GM18517 (cell line): ENCODE data around the gene HEATR5A.
"Not testable (repeated sequence)": the region's sequence is repeated elsewhere in the genome, so short reads cannot be mapped to it uniquely, and the experiment has no call there.

ENCODE experiments used
- ATAC-seq: cut with Tn5 transposase; IDR thresholded peaks from one replicate; pipeline ENCODE4 v1.9.1; 2021; ENCODE audit warnings: mild to moderate bottlenecking, moderate library complexity; ENCODE audit not compliant: unreplicated experiment

The HEATR5A gene

DNA sequence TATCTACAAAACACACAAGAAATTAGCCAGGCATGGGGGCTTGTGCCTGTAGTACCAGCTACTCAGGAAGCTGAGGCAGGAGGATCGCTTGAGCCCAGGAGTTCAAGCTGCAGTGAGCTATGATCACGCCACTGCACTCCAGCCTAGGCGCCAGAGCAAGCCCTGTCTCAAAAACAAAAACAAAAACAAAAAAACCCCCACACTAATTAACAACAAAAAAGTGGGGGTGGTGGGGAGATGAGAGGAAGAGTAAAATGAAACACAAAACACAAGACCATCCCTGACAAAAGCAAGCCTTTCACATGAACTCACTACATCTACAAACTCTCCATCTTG, 158.9 kb downstream of the HEATR5A start:
- no peak for ATAC-seq

DNA sequence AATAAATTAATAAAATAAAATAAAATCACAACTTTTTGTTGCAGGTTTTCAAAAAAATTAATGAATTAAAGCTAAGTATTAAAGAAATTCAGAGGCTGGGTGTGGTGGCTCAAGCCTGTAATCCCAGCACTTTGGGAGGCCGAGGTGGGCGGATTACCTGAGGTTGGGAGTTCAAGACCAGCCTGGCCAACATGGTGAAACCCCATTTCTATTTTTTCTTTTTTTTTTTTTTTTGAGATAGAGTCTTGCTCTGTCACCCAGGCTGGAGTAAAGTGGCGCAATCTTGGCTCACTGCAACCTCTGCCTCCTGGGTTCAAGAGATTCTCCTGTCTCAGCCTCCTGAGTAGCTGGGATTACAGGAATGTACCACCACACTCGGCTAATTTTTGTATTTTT, 161.3 kb downstream of the HEATR5A start:
- not testable (repeated sequence) for ATAC-seq

DNA sequence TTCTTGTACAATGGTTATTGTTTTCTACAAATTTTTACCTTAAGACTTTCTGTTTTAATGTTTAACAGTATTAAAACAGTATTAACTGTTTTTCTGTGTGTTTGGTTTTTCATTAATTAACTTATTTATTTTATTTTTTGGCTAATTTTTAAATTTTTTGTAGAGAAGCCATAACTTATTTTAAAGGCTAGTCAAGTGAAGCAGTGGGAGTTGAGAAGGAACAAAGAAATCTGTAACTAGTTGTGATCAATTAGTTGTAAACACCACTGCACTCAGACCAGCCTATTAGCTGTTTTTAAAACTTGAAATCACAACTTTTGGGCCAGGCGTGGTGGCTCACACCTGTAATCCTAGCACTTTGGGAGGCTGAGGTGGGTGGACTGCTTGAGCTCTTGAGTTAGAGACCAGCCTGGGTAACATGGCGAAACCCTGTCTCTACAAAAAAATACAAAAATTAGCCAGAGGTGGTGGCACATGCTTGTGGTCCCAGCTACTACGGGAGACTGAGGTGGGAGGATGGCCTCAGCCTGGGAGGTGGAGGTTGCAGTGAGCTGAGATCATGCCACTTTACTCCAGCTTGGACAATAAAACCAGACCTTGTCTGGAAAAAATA, 161.8 kb downstream of the HEATR5A start:
- ATAC-seq: no peak

DNA sequence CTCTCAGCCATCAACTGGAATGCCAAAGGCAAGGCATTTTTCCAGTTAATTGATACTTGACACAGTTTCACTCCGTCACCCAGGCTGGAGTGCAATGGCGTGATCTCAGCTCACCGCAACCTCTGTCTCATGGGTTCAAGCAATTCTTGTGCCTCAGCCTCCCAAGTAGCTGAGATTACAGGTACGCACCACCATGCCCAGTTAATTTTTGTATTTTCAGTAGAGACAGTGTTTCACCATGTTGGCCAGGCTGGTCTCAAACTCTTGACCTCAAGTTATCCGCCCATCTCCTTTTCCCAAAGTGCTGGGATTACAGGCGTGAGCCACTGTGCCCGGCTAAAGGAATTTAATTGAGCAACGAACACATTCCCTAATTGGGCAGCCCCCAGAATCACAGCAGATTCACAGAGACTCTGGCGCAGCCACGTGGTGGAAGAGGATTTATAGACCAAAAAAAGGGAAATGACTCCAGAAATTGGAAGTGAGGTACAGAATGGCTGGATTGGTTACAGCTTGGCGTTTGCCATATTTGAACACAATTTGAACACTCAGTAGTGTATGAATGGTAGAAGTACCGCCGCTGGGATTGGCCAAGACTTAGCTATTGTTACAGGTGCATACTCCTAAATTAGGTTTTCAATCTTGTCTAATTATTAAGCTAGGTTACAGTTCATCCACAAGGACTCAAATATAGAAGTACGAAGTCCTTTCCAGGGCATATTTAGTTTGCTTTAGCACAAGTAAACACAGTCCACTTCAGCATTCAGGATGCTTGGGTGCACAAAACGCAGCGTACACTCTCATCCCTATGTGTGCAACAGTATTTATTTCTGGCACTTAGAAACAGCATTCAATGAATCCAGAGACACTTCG, 162.6 kb downstream of the HEATR5A start:
- not testable (repeated sequence) for ATAC-seq

DNA sequence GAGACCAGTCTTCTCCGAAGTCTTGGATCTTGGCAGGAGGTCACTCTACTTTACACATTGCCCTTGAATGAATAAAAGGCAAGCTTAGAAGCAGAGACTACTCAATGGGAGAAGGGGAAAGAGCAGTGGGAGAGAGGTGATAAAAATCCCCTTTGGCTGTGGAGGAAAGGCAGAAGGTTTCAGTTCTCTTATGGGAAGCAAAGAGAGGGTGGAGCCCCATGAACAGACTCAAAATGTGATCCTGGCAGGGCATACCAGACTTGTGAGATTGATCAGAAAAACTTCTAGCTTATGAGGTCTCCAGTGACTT, 163.2 kb downstream of the HEATR5A start:
- ATAC-seq: no peak

DNA sequence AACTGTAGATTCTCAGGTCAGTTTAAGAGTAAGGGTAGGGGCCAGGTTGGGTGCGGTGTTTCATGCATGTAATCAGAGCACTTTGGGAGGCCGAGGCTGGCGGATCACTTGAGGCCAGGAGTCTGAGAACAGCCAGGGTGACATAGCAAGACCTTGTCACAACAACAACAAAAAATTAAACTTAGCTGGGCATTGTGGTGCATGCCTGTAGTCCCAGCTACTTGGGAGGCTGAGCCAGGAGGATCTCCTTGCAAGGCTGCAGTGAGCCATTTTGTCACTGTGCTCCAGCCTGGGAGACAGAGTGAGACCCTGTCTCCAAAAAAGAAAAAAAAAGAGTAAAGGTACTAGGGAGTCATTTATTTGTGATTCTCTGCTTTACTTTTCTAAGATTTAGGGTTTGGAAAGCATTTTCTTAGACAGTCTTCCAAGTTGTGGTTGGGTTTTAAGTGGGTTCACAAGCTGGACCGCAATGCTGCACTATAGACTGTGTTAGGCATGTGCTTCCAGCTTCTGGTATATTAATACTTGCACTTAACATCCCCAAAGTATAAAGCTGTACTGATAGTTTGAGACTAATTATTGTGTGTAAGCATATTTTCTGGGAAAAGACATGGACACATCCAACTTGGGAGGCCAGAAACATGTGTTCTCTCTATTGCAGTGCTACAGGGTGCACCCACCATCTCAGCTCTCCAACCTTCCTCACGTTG, 163.7 kb downstream of the HEATR5A start:
- ATAC-seq: no peak

DNA sequence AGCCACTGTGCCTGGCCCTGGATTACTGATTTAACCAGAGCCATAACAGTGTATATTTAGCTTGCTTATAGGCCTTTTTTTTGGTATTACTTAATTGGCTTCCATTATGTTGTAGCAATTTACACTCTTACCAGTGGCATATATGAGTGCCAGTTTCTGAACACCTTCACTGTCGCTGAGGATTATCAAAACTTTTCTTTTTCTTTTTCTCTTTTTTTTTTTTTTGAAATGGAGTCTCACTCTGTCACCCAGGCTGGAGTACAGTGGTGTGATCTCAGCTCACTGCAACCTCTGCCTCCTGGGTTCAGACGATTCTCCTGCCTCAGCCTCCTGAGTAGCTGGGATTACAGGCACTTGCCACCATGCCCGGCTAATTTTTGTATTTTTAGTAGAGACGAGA, 164.4 kb downstream of the HEATR5A start:
- not testable (repeated sequence) for ATAC-seq

DNA sequence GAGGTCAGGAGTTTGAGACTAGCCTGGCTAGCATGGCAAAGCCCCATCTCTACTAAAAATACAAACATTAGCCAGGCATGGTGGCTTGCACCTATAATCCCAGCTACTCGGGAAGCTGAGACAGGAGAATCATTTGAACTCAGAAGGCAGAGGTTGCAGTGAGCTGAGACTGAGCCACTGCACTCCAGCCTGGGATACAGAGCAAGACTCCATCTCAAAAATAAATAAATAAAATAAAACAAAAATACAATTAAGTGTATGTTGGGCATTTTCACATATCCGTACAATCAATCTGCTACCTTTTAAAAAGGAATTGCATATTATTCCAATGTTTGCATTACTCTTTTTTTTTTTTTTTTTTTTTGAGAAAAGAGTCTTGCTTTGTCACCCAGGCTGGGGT, 165.1 kb downstream of the HEATR5A start:
- ATAC-seq: no peak

DNA sequence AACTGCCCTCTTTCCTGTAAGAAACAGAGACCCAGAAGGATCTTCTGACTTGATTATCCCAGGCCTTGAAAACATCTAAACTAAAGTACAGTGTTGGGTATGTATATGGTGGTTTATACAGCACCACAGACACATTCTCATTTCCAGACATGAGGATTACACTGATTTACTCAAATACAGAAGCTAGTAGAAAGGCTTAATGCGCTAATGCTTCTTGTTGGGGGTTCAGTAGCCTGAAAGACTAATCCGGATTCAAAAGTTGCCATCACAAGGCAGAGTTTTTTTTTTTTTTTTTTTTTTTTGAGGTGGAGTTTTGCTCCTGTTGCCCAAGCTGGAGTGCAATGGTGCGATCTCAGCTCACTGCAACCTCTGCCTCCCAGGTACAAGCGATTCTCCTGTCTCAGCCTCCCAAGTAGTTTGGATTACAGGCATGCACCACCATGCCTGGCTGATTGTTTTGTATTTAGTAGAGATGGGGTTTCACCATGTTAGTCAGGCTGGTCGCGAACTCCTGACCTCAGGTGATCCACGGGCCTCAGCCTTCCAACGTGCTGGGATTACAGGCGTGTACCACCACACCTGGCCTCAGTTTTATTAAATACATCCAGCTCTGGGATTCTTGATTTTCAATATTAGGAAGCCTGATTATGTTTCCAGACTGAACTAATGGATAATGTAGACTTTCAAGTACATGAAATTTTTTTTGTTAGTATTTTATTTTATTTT, 166.4 kb downstream of the HEATR5A start:
- ATAC-seq: no peak

DNA sequence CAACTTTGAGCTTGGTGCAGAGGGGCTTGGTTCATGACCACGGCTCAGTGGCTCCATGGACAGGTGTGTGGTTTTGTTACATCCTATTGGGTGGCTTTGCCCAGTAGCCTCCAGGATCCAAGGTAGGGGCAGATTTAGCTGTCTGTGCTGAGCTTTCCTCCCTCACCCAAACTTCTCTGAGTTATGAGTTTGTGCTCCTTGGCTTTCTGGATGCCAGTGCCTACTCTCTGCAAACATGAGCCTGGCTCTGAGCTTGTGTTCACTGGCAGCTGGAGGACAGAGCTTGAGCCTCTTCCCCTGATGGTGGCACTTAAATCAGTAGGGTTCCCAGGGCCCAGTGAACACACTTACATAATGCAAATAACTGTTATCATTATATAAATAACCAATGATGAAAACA, 167.5 kb downstream of the HEATR5A start:
- ATAC-seq: no peak

DNA sequence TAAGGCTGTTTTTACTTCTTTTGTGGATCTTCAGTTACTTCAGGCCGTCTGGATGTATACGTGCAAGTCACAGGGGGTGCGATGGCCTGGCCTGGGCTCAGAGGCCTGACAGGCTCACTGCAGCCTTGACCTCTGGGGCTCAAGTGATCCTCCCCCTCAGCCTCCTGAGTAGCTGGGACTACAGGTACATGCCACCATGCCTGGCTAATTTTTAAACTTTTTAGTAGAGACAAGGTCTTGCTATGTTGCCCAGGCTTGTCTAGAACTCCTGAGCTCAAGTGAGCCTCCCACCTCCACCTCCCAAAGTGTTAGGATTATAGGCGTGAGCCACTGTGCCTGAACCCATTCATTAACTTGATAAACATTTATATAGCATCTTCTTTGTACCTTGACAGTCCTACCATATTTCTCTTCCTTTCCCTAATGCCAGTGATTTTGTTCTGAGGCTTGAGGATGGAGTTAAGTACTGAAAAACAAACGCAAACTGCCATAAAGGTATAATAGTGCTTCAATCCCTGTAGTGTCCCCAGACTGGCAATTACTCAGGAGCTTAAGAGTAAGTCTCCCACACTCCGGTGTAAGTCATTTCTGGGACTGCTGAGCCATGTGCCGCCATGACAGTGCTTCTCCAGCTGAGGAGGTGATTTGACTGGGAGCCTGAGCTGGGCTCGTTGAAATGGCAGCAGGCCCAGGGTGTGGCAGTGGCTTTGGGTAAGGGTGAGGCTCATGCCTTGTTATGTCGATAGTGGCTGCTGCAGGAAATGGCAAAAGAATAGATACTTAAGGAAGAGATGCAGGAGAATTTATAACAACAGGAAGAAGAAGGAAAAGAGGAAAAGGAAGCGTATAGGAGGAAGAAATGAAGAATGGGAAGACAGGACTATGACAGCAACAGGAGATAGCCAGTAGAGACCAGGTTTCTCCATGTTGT, 169.1 kb downstream of the HEATR5A start:
- no peak for ATAC-seq

DNA sequence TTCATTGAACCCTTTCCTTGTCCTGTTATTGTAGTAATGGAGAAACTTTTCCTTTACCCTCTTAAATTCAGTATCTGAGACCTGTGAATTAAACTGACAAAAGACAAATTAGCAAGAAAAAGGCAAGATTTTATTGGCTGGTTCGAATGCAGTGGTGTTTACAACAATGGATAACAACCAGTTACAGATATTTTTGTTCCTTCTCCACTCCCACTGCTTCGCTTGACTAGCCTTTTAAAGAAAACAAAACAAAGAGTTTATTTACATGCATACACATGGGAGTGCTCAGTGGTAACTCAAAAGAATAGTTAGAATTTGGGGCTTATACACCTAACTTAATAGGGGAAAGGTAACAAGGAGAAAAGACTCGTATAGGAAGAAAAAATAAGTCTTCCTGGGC, 175.7 kb downstream of the HEATR5A start:
- no peak for ATAC-seq

DNA sequence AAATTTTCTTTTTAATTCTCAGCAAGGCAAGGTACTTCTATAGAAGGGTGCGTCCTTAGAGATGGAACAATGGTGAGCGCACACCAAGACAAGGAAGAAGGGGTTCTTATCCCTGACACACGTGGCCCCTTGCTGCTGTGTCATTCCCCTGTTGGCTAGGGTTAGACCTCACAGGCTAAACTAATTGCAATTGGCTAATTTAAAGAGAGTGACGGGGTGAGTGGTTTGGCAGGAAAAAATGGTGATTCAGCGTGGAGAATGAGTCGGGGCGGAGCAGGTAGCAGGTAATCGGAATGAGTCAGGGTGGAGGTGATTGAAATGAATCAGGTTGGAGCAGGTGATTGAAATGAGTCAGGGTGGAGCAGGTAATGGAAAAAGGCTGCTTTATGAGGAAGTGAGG, 176.5 kb downstream of the HEATR5A start:
- ATAC-seq: no peak

DNA sequence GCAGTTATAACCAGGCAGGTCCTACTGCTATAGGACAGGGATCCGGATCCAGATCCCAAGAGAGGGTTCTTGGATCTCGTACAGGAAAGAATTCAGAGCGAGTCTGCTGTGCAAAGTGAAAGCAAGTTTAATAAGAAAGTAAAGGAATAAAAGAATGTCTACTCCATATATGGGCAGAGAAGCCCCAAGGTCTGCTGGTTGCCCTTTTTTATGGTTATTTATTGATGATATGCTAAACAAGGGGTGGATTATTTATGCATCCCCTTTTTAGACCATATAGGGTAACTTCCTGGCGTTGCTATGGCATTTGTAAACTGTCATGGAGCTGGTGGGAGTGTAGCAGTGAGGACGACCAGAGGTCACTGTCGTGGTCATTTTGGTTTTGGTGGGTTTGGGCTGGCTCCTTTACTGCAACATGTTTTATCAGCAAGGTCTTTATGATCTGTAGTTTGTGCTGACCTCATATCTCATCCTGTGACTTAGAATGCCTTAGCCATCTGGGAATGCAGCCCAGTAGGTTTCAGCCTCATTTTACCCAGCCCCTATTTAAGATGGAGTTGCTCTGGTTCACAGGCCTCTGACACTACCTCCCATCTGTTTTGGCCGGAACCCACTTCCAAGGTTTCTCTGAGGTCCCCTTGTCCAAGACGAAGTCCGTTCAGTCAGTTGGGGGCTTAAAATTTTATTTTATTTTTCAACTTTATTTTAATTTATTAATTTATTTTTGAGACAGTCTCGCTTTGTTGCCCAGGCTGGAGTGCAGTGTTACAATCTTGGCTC, 178.0 kb downstream of the HEATR5A start:
- ATAC-seq: not testable (repeated sequence)
